ENCODE data around the gene TSKU.

TSKU gene

GRCh38 chr11:76793391-76794291, 10.5 kb downstream of the TSKU start:
- no peak overlapping the region for H3K9ac ChIP-seq (ENCODE audit: low read depth, low read length)
- no peak overlapping the region for H3K4me3 ChIP-seq (ENCODE audit: low read length)
- H3K4me1 ChIP-seq (ENCODE audit: control insufficient read depth, insufficient read depth, low read length), result peaks cover 6% of the 10 kb centered on the region
- H3K4me2 ChIP-seq (ENCODE audit: low read length), result no peak overlapping the region
- no peaks in the 10 kb centered on the region for H3K27me3 ChIP-seq (ENCODE audit: control insufficient read depth, insufficient read depth, low read length)
- H3K9me3 ChIP-seq (replicated peaks; ENCODE audit: low read length), result no peaks in the 10 kb centered on the region
- H3K36me3 ChIP-seq (ENCODE audit: insufficient read depth, low read length), result no peaks in the 10 kb centered on the region

GRCh38 chr11:76794371-76795289, 11.5 kb downstream of the TSKU start:
- no peaks in the 10 kb centered on the region for H3K9me3 ChIP-seq (replicated peaks; ENCODE audit: low read length)
- peaks cover 15% of the 10 kb centered on the region for H3K4me1 ChIP-seq (ENCODE audit: control insufficient read depth, insufficient read depth, low read length)
- H3K36me3 ChIP-seq (ENCODE audit: insufficient read depth, low read length), result no peaks in the 10 kb centered on the region
- no peaks in the 10 kb centered on the region for H3K27me3 ChIP-seq (ENCODE audit: control insufficient read depth, insufficient read depth, low read length)
- H3K4me3 ChIP-seq (ENCODE audit: low read length), result no peak overlapping the region
- H3K9ac ChIP-seq (ENCODE audit: low read depth, low read length), result no peak overlapping the region
- H3K4me2 ChIP-seq (ENCODE audit: low read length), result no peak overlapping the region

- Histone ChIP-seq H3K27me3 (ENCODE audit: control insufficient read depth, insufficient read depth, low read length) (no peaks in the 10 kb centered on the region), H3K4me3 (ENCODE audit: low read length) (no peak overlapping the region), H3K9ac (ENCODE audit: low read depth, low read length) (no peak overlapping the region), H3K4me2 (ENCODE audit: low read length) (no peak overlapping the region), H3K9me3 (replicated peaks; ENCODE audit: low read length) (no peaks in the 10 kb centered on the region), H3K4me1 (ENCODE audit: control insufficient read depth, insufficient read depth, low read length) (peaks cover 15% of the 10 kb centered on the region), H3K36me3 (ENCODE audit: insufficient read depth, low read length) (no peaks in the 10 kb centered on the region)
These were observed 12.3 kb downstream of the TSKU start for GRCh38 chr11:76795290-76795935.

GRCh38 chr11:76795936-76796441, 12.8 kb downstream of the TSKU start:
- no peak overlapping the region for H3K4me2 ChIP-seq (ENCODE audit: low read length)
- H3K4me3 ChIP-seq (ENCODE audit: low read length), result no peak overlapping the region
- no peaks in the 10 kb centered on the region for H3K36me3 ChIP-seq (ENCODE audit: insufficient read depth, low read length)
- no peaks in the 10 kb centered on the region for H3K9me3 ChIP-seq (replicated peaks; ENCODE audit: low read length)
- no peak overlapping the region for H3K9ac ChIP-seq (ENCODE audit: low read depth, low read length)
- H3K27me3 ChIP-seq (ENCODE audit: control insufficient read depth, insufficient read depth, low read length), result no peaks in the 10 kb centered on the region
- H3K4me1 ChIP-seq (ENCODE audit: control insufficient read depth, insufficient read depth, low read length), result peaks cover 15% of the 10 kb centered on the region

GRCh38 chr11:76796511-76797198, 13.5 kb downstream of the TSKU start:
- Histone ChIP-seq H3K4me3 (ENCODE audit: low read length) (no peak overlapping the region), H3K36me3 (ENCODE audit: insufficient read depth, low read length) (no peaks in the 10 kb centered on the region), H3K9me3 (replicated peaks; ENCODE audit: low read length) (no peaks in the 10 kb centered on the region), H3K4me2 (ENCODE audit: low read length) (no peak overlapping the region), H3K9ac (ENCODE audit: low read depth, low read length) (no peak overlapping the region), H3K4me1 (ENCODE audit: control insufficient read depth, insufficient read depth, low read length) (peaks cover 15% of the 10 kb centered on the region), H3K27me3 (ENCODE audit: control insufficient read depth, insufficient read depth, low read length) (no peaks in the 10 kb centered on the region)

- no peaks in the 10 kb centered on the region for H3K36me3 ChIP-seq (ENCODE audit: insufficient read depth, low read length)
- H3K4me3 ChIP-seq (ENCODE audit: low read length), result no peak overlapping the region
- no peak overlapping the region for H3K4me2 ChIP-seq (ENCODE audit: low read length)
- no peaks in the 10 kb centered on the region for H3K9me3 ChIP-seq (replicated peaks; ENCODE audit: low read length)
- no peaks in the 10 kb centered on the region for H3K27me3 ChIP-seq (ENCODE audit: control insufficient read depth, insufficient read depth, low read length)
- peaks cover 11% of the 10 kb centered on the region for H3K4me1 ChIP-seq (ENCODE audit: control insufficient read depth, insufficient read depth, low read length)
- no peak overlapping the region for H3K9ac ChIP-seq (ENCODE audit: low read depth, low read length)
These were observed 14.4 kb downstream of the TSKU start for GRCh38 chr11:76797341-76798201.

GRCh38 chr11:76798202-76798581, 15.0 kb downstream of the TSKU start:
- Histone ChIP-seq H3K4me2 (ENCODE audit: low read length) (no peak overlapping the region), H3K4me3 (ENCODE audit: low read length) (no peak overlapping the region), H3K9ac (ENCODE audit: low read depth, low read length) (no peak overlapping the region), H3K4me1 (ENCODE audit: control insufficient read depth, insufficient read depth, low read length) (peaks cover 16% of the 10 kb centered on the region), H3K27me3 (ENCODE audit: control insufficient read depth, insufficient read depth, low read length) (no peaks in the 10 kb centered on the region), H3K36me3 (ENCODE audit: insufficient read depth, low read length) (no peaks in the 10 kb centered on the region), H3K9me3 (replicated peaks; ENCODE audit: low read length) (no peaks in the 10 kb centered on the region)

GRCh38 chr11:76798671-76799065, 15.5 kb downstream of the TSKU start:
- Histone ChIP-seq H3K4me1 (ENCODE audit: control insufficient read depth, insufficient read depth, low read length) (peaks cover 21% of the 10 kb centered on the region), H3K4me3 (ENCODE audit: low read length) (peak overlapping the region; percentile 68), H3K27me3 (ENCODE audit: control insufficient read depth, insufficient read depth, low read length) (no peaks in the 10 kb centered on the region), H3K36me3 (ENCODE audit: insufficient read depth, low read length) (no peaks in the 10 kb centered on the region), H3K4me2 (ENCODE audit: low read length) (peak overlapping the region; percentile 84), H3K9ac (ENCODE audit: low read depth, low read length) (no peak overlapping the region), H3K9me3 (replicated peaks; ENCODE audit: low read length) (no peaks in the 10 kb centered on the region)

GRCh38 chr11:76799066-76799804, 16.1 kb downstream of the TSKU start:
- Histone ChIP-seq H3K4me3 (ENCODE audit: low read length) (peak overlapping the region; percentile 68), H3K4me2 (ENCODE audit: low read length) (peak overlapping the region; percentile 84), H3K4me1 (ENCODE audit: control insufficient read depth, insufficient read depth, low read length) (peaks cover 23% of the 10 kb centered on the region), H3K9ac (ENCODE audit: low read depth, low read length) (peak overlapping the region; percentile 42), H3K9me3 (replicated peaks; ENCODE audit: low read length) (no peaks in the 10 kb centered on the region), H3K27me3 (ENCODE audit: control insufficient read depth, insufficient read depth, low read length) (no peaks in the 10 kb centered on the region), H3K36me3 (ENCODE audit: insufficient read depth, low read length) (no peaks in the 10 kb centered on the region)
